GM19328 (cell line): ENCODE results near the gene ART4.

ENCODE experiments used
- ATAC-seq: cut with Tn5 transposase; IDR thresholded peaks from one replicate; pipeline ENCODE4 v1.9.1; 2021; ENCODE audit warnings: mild to moderate bottlenecking, moderate library complexity; ENCODE audit not compliant: unreplicated experiment

ART4 gene

DNA sequence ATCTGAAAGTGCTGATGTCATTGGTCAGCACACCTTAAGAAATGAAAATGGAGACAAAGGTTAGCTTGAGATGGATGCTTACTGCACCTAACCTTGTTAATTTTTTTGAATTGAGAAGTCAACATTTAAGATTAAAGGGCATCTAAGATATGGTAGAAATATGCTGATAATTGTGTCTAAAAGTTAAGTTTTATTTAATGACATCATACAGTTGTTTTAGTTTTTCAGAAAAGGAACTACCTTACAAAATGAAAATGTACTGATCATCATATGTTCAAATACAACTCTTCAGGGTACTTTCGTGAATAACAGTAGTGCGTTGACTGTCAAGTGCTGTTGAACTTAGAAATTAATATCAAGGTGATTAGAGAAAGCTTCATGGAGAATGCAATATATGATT is 31.8 kb downstream of the ART4 start:
- no peak for ATAC-seq

GRCh38 chr12:14810953-14811483 is 32.3 kb downstream of the ART4 start:
- ATAC-seq, result no peak

- ATAC-seq, result no peak
These were observed 33.0 kb downstream of the ART4 start for GRCh38 chr12:14810167-14810952.

DNA sequence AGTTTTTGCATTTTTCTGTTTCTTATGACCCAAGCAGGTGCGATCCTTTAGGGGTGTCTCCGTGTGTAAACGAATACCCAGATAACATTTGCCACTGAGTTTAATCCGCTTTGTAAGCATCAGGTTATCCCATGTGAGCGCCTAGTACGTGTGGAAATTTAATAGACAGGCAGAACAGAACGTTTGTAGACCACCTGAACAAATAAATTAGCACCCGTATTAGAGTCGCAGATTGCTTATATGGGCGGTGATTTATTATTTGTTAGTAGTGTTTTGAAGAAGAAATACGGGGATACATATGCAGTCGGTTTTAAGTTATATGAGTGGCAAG is 39.5 kb downstream of the ART4 start:
- ATAC-seq, result peak; percentile 8

- peak; percentile 100 for ATAC-seq
These were observed 40.1 kb downstream of the ART4 start, which contains the start of the genes C12orf60 and WBP11 for GRCh38 chr12:14803011-14803829. TSS of gene C12orf60 (plus strand) at chr12:14803670. CDS start at chr12:14822936, 19,266 bp downstream. TSS of gene WBP11 (minus strand) at chr12:14803478. CDS start at chr12:14801383, 2,095 bp downstream.

DNA sequence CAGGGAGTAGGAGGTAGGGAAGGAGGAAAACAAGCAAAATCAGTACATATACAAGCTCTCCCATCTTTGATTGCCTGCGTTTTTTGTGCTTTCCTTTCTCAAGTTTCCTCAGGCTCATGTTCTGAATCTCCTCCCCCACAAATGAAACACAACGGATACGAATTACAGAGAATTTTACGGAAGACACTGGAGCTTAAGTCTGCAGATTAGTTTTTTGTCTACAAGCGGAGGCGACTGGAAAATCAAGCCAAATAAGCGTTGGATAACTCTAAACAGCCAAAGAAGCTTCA is 40.7 kb downstream of the ART4 start:
- no peak for ATAC-seq

GRCh38 chr12:14802247-14802646 is 41.1 kb downstream of the ART4 start:
- no peak for ATAC-seq

- no peak for ATAC-seq
These were observed 48.3 kb downstream of the ART4 start for GRCh38 chr12:14795028-14795448.

- ATAC-seq, result no peak
These were observed 57.8 kb downstream of the ART4 start for GRCh38 chr12:14785568-14785967.

DNA sequence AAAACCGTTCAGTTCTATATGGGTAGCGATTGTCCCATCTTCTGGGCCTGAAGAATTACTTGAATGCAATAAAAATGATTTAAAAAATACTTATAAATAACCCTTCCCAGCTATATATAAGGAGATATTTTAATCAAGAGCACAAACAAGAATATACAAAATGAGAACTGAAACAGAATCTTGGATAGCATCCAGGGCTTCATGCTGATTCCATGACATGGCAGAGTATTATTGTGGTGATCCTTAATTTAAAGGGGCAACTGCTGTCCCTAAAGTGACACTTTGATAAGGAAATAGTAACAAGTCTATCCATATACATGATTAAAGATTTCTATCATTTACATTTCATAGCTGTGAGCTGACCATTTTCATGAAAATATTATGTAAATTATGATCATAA is 58.9 kb downstream of the ART4 start:
- ATAC-seq, result no peak

- ATAC-seq, result no peak
These were observed 60.6 kb downstream of the ART4 start for GRCh38 chr12:14782756-14783155.

- no peak for ATAC-seq
These were observed 61.8 kb downstream of the ART4 start for GRCh38 chr12:14781563-14781962.

DNA sequence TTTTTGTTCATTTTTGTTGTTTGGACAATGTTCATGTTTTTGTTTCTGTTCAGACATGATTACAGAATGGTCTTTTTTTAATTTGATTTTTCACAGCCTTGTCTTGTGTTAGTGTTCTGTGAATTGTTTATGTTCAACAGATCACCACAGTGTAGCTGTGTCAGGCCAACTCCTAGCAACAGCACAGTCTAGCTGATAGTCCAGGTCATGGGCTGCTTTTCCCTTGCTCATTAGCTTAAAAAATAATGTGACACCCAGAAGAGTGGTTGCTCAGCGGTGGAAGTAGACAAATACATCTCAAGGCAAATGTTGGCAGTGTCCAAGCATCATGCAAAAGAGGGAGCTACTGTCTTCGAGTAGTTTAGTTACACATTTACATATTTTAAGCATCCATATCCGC is 62.5 kb downstream of the ART4 start:
- ATAC-seq, result no peak

- ATAC-seq, result no peak
These were observed 63.5 kb downstream of the ART4 start for GRCh38 chr12:14779834-14780233.

DNA sequence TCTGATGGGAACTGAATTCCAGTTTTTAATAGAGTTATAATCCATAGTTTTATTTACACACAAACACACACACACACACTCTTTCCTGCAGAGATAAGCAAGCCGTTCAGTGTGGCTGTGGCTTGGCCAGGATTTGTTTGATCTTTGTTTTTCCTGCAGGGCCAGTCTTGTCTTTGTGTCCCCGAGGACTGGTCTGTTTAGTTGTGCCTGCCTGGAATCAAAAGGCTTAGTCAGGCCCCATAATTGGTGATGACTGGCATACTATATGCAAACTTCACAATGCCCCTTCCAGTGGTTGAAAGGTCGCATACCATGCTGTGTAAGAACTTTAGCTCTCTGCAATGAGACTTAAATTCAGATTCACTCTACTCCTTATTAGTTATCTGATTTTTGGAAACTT is 66.1 kb downstream of the ART4 start:
- ATAC-seq, result no peak

GRCh38 chr12:14776236-14776961 is 66.9 kb downstream of the ART4 start:
- no peak for ATAC-seq

GRCh38 chr12:14775636-14775980 is 67.7 kb downstream of the ART4 start:
- ATAC-seq, result no peak
